ENCODE results near the gene EXD3.
"Not testable (repeated sequence)": the region's sequence is repeated elsewhere in the genome, so short reads cannot be mapped to it uniquely, and the experiment has no call there.

EXD3 gene

DNA sequence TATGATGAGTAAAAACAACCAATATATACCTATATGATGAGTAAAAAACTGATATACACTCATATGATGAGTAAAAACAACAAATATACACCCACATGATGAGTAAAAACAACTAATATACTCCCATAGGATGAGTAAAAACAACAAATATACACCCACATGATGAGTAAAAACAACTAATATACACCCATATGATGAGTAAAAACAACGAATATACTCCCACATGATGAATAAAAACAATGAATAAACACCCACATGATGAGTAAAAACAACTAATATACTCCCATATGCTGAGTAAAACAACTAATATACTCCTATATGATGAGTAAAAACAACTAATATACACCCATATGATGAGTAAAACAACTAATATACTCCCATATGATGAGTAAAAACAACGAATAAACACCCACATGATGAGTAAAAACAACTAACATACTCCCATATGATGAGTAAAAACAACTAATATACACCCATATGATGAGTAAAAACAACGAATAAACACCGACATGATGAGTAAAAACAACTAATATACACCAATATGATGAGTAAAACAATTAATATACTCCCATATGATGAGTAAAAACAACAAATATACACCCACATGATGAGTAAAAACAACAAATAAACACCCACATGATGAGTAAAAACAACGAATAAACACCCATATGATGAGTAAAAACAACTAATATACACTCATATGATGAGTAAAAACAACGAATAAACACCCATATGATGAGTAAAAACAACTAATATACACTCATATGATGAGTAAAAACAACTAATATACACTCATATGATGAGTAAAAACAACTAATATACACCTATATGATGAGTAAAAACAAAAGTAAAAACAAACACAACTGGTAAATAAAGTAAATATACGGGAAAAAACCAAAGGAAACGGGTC, 95.1 kb downstream of the EXD3 start:
- not testable (repeated sequence) for DNase-seq

DNA sequence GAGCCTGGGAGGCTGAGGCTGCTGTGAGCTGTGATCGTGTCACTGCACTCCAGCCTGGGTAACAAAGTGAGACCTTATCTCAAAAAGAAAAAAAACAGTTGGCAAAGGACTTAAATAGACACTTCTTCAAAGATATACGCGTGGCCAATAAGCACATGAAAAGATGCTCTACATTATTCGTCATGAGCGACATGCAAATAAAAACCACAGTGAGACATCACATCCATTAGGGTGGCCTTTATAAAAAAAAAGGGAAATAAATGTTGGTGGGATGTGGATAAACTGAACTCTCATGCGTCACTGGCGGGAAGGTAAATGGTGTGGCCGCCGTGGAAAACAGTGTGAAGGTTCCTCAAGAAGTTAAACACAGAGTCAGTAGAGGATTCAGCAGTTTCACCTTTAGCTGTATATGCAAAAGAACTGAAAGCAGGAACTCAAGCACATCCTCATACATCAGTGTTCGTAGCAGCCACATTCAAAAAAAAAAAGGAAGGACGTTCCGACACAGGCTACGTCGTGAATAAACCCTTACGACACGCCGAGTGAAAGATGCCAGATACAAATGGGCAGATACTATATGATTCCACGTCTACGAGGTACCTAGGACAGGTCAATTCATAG, 96.4 kb downstream of the EXD3 start:
- DNase-seq, result no peak

DNA sequence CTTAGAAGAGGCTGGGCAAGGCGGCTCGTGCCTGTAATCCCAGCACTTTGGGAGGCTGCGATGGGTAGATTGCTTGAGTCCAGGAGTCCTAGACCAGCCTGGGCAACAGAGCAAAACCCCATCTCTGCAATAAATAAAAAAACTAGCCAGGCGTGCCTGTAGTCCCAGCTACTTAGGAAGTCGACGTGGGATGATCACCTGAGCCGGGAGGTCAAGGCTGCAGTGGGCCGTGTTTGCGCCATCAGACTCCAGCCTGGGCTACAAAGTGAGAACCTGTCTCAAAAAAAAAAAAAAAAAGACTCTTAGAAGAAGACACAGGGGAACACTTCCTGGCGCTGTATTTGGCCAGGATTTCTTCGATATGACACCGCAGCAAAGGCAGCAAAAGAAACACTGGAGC, 97.2 kb downstream of the EXD3 start:
- DNase-seq, result no peak

DNA sequence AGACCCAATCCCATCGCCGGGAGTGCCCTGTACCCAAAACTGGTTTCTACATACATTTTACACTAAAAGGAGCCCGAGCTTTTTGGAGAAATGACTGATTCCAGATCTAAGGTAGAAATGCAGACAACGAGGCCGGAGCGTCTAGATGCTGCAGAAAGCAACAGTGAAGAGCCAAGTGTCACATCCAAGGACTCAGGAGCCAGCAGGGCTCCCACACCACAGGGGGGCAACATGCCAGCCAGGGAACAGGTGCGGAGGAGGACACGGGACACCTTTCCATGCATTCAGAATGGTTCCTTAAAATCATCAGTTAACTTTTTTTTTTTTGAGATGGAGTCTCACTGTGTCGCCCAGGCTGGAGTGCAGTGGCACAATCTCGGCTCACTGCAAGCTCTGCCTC, 97.8 kb downstream of the EXD3 start:
- no peak for DNase-seq

DNA sequence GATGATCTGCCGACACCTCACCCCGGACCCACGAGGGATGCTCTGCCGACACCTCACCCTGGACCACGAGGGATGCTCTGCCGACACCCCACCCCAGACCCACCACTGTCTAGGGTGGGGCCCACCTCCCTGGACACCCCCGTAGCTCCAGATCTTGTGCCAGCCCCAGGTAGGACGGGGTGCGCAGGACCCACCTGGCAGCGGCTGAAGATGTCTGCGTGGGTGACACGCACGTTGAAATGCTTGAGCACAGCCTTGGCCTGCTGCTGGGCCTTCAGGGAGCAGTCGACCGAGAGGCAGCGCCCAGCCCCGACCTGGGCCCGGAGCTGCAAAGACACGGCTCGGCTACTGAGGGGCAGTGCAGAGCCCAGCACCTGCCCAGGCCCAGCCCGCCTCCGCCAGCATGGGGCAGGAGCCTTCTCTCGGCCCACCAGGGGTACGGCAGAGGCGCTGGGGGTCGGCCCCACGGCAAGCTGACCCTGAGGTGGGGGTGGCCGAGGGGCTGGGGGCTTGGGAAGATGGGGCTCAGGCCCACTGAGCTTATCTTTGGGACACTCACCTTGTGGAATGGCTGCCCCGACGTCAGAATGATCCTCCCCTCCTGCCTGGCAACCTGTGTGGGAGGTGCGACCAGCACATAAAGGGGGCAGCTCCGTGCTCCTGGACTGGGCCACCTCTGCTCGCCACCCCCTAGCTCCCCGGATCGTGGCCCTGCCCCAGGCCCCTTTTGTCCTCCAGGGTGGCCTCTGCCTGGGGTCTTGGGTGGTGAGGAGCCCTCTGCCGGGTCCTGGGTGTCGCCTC, 99.2 kb downstream of the EXD3 start:
- no peak for DNase-seq

DNA sequence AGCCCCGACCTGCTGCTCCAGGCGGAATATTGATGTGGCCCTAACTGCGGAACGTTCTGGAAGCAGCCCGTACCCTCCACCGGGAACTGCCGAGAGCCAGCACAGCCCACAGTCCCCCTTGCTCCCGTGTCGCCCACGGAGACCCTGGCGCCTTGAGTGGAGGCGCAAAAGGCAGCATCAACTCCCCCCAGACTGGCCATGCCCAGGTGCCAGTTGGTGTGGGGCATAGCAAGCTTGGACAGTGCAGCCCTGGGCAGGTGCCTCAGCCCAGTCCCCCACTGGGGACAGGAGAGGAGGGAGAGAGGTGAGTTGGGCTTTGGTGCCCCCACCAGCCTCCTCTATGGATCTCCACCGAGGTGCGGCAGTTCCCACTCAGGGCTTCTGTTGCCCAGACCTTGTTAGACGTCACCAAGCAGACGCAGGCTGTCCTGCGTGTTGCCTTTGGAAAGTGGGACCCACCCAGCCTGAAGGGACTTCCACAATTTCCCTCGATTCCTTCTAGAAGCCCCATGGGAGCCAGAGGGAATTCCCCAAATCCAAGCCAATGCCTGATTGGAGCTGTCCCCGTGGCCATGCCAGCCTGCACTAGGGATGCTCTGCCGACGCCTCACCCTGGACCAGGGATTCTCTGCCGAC, 101.1 kb downstream of the EXD3 start:
- no peak for DNase-seq

DNA sequence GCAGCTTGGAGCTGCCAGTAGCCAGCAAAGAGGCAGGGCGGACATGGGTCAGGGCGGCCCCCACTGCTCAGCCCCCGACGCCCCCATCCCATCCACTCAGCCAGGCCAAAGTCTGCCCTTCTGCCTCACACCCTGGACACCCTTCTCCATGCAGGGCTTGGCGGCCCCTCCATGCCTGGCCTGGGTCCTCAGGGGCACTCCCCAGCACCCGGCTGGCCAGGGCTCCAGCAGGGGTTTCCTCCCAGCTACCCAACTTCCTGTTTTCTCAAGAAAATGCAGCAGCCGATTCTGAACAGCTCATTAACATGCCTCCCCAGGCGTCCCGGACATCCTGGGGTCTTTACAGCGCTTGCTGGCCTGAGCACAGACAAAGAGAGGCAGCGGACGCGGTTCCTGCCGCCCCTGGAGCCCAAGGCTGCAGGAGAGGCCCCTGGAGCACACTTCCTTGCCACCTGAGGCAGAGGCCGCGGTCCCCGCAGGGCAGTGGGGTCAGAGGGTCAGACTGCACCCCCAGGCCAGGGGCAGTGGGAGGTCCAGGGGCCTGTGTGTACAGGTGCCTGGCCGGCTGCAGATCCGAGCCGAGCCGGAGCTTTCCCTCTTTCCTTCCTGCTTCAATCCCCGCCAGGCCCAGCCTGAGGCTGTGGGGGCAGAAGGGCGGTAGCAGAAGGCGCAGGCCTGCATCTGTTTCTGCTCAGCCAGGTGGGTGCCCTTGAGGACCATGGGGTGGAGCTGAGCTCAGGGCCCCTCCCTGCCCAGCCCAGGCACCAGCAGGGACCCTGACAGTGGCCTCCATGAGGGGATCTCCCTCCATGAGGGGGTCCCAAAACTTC, 102.2 kb downstream of the EXD3 start:
- DNase-seq, result peak; percentile 9

DNA sequence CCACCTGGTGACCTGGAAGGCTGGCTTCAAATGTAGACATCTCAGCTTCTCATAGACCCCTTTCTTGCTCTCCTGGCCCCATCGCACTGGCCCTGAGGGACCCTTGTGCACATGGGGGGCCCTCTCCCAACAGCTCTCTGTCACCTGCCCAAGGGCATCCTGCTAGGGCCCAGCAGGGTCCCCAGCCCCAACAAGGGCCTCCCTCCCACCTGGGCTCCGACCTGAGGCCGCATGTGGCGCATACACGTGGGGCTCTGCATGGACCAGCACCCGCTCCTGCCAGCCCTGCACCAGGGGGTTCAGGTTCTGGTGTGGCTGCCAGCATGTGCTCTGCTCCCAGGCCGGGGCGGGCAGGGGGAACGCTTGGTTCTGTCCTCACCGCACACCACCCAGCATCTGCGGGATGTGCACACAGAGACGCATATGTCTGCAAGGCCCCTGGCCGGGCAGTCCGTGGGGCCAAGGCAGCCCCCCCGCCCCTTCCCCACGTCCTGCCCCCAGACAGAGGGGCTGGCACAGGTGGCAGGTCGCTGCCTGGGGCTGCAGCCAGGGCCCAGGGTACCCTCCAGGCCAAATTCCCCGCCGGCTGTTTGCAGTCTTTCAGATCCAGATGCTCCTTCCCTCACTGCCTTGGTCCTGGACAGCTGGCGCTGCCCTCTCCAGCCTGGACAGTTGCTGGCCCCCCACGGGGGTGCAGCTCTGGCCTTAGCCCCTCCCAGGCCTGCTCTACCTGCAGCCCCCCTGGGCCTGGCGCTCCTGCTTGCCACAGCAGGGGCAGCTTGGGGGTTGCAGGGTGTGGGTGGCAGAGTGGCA, 103.0 kb downstream of the EXD3 start:
- DNase-seq, result no peak

DNA sequence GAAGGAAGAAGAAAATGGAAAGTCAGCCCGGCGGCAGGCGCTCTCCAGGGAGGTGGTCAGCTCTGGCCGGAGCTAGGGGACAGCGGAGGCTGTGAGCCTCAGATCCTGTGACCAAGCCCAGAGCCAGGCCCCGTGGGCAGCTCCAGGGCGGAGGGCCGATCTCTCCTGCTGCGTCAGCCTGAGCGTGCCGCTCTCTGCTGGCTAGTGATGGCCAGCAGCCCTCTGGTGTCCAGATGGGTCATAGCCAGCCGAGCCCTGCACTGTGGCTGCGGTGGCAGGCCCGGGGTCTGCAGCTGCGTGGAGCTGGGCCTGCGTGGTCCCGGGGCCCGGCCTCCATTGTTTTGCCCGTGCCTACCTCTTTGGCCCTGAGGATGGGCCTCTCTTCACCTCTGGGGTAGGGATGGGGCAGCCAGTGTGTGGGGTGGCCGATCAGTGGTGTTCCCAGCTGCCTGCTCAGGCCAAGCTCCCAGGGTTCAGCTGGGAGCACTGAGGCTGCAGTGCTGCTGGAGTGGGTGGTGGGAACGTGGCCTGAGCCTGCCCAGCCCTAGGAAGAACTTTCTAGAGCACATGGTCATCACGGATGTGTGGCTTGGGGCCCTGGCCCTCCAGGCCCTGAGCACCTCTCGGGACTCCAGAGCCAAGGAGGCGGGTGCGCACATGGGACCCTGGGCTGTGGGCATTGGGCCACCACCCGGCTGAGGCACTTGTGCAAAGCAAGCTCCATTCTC, 103.8 kb downstream of the EXD3 start:
- DNase-seq, result no peak

DNA sequence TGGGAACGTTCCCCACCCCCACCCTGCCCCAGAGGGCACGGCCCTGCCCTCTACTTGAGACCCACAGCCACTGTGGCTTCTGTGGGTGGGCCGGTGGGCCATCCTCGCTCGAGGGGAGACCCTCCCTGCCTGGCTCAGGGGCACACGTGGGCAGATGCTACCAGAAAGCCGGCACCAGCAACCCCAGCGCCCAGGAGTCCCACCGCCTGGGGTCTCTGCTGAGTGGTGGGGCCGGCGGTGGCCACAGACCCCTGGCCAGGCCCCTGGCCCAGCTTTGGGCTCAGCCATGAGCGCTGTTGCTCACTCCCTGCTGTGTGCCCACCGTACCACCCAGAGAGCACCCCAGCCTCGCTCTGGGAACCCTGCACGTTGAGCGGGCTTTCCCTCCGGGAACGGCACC, 104.4 kb downstream of the EXD3 start:
- no peak for DNase-seq

DNA sequence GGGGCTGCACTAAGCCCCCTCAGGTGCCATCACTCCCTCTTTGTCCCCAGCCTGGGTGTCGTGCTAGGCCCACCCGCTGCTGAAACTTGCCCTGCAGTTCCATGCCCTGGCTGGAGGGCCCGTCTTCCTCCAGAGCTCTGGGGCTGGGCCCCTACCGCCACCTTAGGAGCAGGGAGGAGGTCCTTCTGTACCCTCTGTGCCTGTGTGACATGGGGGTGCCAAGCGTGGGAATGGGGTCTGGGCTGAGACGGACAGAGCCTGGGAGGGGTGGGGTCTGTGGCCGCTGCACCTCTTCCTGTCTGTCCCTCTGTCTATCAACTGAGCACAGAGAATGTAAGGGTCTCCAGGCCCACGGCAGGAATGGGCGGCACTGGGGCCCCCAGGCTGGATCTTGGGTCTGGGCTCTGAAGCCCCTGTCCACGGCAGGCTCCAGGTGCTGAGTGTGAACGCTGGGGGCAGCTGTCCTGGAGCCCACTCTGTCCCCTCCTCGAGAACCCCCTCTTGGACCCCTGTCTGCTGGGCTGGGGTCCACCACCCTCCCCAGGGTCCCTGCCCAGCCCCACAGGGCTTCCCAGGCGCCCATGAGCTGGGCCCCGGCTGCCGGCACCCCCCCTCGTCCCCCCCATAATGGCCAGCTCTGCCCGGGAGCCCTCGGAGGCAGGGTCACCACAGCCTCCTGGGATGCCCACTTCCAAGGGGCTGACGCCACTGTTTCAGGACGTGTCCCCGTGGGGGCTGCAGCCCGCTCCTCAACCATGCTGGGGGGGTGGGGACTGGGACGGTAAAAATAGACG, 105.0 kb downstream of the EXD3 start:
- DNase-seq, result no peak

DNA sequence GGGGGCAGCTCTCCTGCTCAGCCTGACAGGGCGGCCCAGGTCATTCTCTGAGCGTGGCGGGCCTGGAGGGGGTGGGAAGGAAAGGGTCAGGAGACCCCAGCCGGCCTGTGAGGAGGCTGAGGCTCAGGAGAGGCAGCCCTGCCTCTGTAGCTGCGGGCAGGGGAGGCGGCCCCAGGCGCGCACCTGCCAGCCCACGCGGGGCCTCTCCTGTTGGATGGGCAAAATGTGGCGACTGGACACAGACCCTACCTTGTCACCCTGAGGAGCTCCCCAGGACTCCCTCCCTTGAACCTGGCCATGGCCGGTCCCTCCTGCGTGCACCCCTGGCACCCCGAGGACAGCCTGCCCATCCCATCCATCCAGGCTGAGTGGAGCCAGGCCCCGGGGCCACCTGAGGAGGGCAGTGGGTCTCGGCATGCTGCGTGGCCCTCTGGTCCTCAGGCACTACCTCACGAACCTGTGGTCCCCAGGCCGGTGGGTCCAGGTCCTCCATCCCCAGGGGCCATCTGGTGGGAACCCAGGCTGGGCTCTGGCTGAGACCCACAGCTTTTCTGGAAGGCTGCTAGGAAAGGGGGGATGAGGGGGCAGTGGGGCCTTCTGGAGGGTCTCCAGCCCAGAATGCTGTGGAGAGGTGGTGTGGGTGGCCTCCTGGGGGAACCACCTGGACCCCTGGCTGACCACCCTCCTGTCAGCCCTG, 105.8 kb downstream of the EXD3 start:
- no peak for DNase-seq

DNA sequence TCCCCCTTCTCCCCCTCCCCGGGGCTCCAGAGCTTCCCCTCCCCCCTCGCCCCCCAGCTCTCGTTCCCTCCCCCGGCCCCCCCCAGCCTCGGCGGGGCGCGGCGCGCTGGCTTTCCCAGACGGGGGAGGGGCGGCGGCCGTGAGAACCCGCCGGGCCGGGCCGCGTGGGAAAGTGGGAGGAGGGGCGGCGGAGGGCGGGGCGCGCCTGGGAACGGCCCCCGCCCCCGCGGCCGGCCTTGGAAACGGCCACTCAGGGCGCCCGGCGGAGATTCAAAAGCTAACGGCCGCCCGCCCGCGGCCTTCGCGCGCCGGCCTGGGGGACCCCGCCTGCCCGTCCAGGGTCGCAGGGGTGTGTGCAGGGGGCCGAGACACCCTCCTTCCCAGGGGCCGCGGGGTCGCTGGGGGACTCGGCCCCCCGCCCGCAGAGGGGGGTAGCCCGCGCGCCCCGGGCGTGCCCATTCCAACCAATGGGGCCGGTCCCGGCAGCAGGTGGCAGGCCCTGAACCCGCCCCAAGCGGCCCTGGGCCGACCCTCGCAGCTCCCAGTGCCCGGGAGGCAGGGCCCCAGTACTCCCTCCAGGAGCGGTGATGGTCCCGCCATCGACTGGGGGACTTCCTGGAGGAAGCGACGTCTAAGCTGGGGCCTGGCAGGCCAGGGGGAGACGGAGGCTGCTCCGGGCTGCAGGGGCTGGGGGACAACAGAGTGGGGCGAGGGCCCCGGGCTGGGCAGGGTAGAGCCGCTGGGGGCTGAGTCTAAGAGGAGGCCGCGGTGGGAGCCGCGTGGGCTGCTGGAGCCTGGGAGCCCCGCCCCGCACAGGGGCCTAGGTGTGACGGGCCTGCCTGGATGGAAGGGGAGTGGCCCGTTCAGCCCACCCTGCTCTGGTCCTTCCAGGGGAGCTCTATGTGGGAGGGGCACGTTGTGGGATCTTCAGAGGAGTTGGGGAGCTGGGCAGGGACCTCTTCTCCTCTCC, 106.7 kb downstream of the EXD3 start:
- peak; percentile 37 for DNase-seq

DNA sequence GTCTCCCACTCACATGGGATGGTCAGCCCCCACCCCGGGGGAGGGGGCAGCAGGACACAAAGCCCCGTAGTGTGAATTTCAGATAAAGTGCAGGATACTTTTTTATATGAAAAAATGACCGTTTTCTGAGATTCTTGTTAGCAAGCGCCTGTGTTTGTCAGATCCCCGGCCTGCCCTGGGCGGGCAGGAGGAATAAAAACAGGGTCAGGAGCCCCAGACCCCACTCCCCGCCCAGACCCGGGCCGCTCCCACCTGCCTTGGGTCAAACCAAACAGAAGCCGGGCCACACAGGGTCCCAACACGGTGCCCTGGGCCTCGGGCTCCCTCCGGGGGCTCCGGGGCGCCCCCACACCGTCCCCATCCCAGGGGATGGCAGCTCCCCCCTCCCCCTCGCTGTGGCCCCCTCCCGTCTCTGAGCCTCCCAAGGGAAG, 107.4 kb downstream of the EXD3 start:
- DNase-seq, result no peak

DNA sequence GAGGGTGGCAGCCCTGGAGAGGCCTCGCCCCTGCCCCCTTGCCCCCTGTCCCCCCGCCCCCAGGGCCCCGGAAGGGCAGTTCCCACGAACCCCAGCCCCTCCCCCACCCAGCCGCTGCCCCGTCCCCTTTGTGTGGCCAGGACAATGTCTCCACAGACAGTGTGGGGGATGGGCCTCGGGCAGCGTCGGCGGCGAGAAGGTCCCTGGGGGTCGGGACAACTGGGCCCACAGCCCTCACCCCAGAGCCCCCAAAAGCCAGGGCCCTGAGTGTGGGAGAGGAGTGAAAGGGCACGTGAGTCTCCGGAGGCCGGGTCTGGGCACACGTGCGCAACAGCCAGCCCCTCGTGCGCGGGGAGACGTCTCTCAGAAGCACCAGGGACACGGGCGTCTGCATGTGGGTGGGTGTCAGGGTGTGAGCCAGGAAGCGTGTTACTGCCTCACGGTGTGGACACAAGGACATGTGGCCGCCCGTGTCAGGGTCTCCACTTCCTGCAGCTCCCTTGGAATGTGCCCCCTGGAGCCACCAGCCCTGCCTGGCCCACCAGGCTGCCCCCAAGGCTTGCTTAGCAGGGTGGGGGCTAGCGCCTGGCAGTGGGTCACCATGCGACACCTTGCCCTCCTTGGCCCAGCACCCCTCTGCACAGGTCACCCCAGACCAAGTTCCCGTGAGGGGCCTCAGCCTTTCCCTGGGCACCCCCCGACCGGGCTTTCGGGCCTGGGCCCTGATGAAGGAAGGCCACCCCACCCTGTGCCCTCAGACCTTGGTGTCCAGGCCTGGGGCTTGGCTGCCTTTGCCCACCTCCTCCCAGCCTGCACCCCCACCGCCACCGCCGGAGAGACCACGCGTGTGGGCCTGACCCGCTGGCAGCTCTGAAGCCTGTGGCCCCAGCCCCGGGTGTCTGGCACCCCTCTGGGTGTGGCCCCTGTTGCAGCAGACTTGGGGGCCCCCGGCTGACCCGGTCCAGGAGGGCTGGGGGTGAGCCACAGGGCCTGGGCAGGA, 108.1 kb downstream of the EXD3 start:
- no peak for DNase-seq

DNA sequence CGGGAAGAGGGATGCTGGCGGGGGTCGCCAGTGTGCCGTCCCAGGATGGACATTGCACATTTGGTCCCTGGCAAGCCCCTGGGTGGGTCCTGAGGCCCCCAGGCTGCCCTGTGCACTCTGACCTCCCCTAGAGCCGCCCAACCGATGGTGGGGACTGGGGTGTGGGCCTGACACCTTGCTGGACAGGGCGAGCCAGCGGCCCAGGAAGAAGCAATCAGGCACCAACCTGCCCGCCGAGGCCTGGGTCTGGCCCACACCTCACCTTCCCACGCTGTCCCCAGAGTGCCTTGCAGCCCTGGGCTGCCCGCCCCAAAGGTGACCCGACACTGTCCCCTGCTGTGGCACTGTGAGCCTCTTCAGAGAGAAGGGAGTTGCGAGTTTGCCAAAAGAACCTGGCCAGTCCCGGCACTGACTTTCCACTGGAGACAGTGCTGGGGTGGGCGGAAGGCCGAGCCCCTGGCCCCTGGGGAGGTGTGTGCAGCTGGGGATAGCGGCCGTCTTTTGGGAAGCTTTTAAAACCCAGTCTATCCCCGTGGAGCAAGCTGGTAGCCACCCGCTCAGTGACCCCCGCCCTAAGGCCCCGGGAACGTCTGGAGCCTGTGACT, 108.9 kb downstream of the EXD3 start:
- DNase-seq, result no peak
